Osteoblast (primary cell): ENCODE results near the gene HDAC8. TPM values are rescaled to one million over a fixed set of nuclear protein-coding genes. Genes with fewer than 3 reads are reported as not detected.

Experiments
- DNase-seq: peaks from one replicate; pipeline ENCODE4 v3.0.0; 2011; ENCODE audit warnings: low spot score, mixed read lengths; ENCODE audit not compliant: insufficient read length; ENCODE audit errors: missing footprints
- H2AFZ ChIP-seq: 2 replicates; pipeline ENCODE4 v1.6.0; 2011; ENCODE audit warnings: mild to moderate bottlenecking, low read length
- H3K27ac ChIP-seq: 2 replicates; pipeline ENCODE4 v1.5.1; 2011; ENCODE audit warnings: mild to moderate bottlenecking, low read depth, low read length, moderate library complexity
- H3K27me3 ChIP-seq: 2 replicates; pipeline ENCODE4 v1.6.0; 2012; ENCODE audit warnings: mild to moderate bottlenecking, control low read depth, inconsistent platforms, low read length, moderate library complexity; ENCODE audit not compliant: insufficient read depth
- H3K36me3 ChIP-seq: 2 replicates; pipeline ENCODE4 v1.5.1; 2011; ENCODE audit warnings: mild to moderate bottlenecking, low read length, control low read depth, moderate library complexity; ENCODE audit not compliant: insufficient read depth
- H3K4me1 ChIP-seq: 2 replicates; pipeline ENCODE4 v1.5.1; 2011; ENCODE audit warnings: mild to moderate bottlenecking, low read length, control low read depth, moderate library complexity; ENCODE audit not compliant: insufficient read depth
- H3K4me2 ChIP-seq: 2 replicates; pipeline ENCODE4 v1.6.0; 2011; ENCODE audit warnings: mild to moderate bottlenecking, low read length; ENCODE audit not compliant: insufficient read depth
- H3K4me3 ChIP-seq: fragments of 200-600 bp; sonication (generic); 3 replicates; pipeline ENCODE4 v1.5.1; 2012; ENCODE audit warnings: mild to moderate bottlenecking, low read length, inconsistent platforms; ENCODE audit not compliant: insufficient read depth
- H3K79me2 ChIP-seq: 2 replicates; pipeline ENCODE4 v1.6.0; 2012; ENCODE audit warnings: mild to moderate bottlenecking, low read length, control low read depth, inconsistent platforms; ENCODE audit not compliant: insufficient read depth
- H3K9me3 ChIP-seq: 2 replicates; pipeline ENCODE4 v1.5.1; 2011; ENCODE audit warnings: low read depth, low read length, control low read depth
- H4K20me1 ChIP-seq: 2 replicates; pipeline ENCODE4 v1.6.0; 2012; ENCODE audit warnings: mild to moderate bottlenecking, low read length, control low read depth; ENCODE audit not compliant: insufficient read depth
- total RNA-seq: library from RNA; depleted of rRNA; stranded (reverse); fragments of >200 nt; gene quantifications from 2 replicates; pipeline ENCODE4 v1.2.3, GENCODE V29; 2012
- TF ChIP-seq, protein P1 (sequence below): IDR thresholded peaks from 2 replicates; pipeline ENCODE4 v1.5.1; 2011; ENCODE audit warnings: mild to moderate bottlenecking, low read depth, low read length, moderate library complexity; ENCODE audit errors: extremely low read depth

HDAC8 gene
- total RNA-seq, 1 donor = 24.6 TPM

DNA sequence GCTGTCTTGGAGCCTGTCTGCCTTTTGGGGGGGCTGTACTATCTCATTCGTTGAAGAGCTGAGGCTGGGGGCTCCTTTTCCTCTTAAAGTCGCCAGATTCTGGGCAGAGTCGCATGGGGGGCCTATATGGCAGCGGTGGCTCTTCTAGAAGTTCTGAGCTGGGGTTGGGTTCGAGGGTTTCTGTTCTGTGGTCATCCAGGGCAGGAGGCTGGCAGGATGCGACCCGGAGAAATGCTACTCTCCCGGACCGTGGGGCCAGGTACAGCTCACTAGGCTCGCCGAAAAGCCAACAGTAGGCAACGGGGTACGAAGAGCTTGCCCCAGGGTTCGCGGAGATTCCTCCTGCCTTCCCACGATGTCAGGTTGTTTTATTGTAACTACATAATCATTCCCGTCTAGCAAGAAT, 265.0 kb downstream of the HDAC8 start:
- peak; percentile 75 for DNase-seq
- no peaks in the 10 kb centered on the region for H3K79me2 ChIP-seq
- no peak overlapping the region for H3K27ac ChIP-seq
- no peak overlapping the region for H2AFZ ChIP-seq
- H3K4me3 ChIP-seq = no peak overlapping the region
- no peaks in the 10 kb centered on the region for H3K36me3 ChIP-seq
- H4K20me1 ChIP-seq = peaks cover 2% of the 10 kb centered on the region
- H3K9me3 ChIP-seq = no peaks in the 10 kb centered on the region
- TF ChIP-seq, protein P1, sequence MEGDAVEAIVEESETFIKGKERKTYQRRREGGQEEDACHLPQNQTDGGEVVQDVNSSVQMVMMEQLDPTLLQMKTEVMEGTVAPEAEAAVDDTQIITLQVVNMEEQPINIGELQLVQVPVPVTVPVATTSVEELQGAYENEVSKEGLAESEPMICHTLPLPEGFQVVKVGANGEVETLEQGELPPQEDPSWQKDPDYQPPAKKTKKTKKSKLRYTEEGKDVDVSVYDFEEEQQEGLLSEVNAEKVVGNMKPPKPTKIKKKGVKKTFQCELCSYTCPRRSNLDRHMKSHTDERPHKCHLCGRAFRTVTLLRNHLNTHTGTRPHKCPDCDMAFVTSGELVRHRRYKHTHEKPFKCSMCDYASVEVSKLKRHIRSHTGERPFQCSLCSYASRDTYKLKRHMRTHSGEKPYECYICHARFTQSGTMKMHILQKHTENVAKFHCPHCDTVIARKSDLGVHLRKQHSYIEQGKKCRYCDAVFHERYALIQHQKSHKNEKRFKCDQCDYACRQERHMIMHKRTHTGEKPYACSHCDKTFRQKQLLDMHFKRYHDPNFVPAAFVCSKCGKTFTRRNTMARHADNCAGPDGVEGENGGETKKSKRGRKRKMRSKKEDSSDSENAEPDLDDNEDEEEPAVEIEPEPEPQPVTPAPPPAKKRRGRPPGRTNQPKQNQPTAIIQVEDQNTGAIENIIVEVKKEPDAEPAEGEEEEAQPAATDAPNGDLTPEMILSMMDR = no peak
- H3K4me1 ChIP-seq = peaks cover 9% of the 10 kb centered on the region
- H3K4me2 ChIP-seq = peak overlapping the region; percentile 59
- peaks cover 88% of the 10 kb centered on the region for H3K27me3 ChIP-seq

DNA sequence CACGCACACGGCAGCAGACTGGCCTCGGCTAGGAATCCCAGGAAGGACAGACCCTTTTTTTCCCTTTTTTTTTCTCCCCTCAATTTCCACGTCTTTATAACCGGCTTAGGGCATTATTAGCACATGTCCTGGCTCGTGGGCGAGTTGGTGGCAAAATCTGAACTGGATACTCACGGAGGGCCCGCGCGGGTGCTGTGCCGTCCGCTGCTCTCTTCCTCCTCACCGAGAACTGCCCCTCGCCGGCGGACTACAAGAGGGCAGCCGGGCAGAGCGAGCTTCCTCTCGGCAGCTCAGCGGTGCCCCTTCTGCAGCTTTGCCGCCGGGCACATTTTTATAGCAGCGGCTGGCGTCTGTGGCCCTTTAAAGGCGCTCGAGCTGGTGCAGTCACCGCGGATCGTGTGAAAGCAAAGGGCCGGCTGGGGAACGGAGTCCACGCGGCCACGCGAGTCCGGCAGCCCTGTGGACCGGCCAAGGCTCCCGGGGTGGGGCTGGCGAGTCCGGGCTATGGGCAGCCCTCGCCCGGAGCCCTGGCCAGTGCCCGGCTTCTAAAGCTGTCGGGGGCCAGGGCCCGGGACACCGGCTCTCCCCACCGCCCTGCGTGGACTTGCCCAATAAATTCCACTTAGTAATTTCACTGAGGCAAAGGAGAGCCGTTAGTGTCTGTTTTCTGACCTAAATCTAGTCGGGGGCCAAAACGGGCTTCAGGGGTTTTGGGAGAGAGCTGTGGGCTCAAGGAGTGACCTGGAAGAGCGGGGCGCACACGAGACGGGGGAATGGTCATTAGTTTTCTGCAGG, 265.6 kb downstream of the HDAC8 start:
- no peak overlapping the region for H3K27ac ChIP-seq
- peak overlapping the region; percentile 59 for H3K4me2 ChIP-seq
- H2AFZ ChIP-seq = peak overlapping the region; percentile 72
- H3K9me3 ChIP-seq = no peaks in the 10 kb centered on the region
- TF ChIP-seq, protein P1 = no peak
- peak; percentile 96 for DNase-seq
- H4K20me1 ChIP-seq = peaks cover 2% of the 10 kb centered on the region
- peaks cover 88% of the 10 kb centered on the region for H3K27me3 ChIP-seq
- H3K79me2 ChIP-seq = no peaks in the 10 kb centered on the region
- peaks cover 9% of the 10 kb centered on the region for H3K4me1 ChIP-seq
- H3K4me3 ChIP-seq = peak overlapping the region; percentile 68
- no peaks in the 10 kb centered on the region for H3K36me3 ChIP-seq

DNA sequence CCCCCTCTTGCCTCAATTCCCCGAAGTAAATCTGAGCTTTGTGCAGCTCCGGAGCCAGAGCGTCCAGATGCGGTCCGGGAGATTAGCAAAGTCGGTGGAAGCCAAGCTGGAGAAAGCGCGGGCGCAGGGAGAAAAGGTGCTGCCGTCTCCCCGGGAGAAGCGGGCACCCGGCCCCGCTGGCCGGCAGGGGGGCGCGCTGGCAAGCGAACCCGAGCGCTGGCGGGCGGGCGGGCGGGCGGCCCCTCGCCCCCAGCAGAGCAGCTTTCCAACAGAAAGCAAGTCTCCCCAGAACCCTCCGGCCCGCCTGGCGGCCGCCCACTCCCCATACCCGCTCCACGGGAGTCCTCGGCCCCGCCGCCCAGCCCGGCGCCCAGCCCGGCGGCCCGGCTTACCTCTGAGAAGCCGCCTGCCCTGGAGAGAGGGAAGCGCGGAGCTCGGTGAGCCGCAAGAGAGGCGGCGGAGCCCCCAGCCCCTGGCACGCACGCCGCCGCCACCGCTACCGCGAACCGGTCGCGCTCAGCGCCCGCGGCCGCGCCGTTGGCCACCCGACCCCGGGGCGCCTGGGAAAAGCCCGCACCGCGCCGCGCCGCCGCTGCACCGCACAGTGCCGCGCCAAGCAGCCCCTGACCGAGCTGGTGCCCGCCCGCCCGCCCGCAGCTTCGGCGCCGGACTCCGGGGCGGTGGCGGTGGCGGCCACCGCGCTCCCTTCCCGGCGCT, 266.4 kb downstream of the HDAC8 start:
- H3K79me2 ChIP-seq = no peaks in the 10 kb centered on the region
- H4K20me1 ChIP-seq = peaks cover 2% of the 10 kb centered on the region
- H3K4me3 ChIP-seq = peak overlapping the region; percentile 68
- H2AFZ ChIP-seq = peak overlapping the region; percentile 72
- DNase-seq = peak; percentile 78
- H3K4me1 ChIP-seq = peaks cover 9% of the 10 kb centered on the region
- peaks cover 91% of the 10 kb centered on the region for H3K27me3 ChIP-seq
- H3K36me3 ChIP-seq = no peaks in the 10 kb centered on the region
- no peaks in the 10 kb centered on the region for H3K9me3 ChIP-seq
- no peak overlapping the region for H3K27ac ChIP-seq
- TF ChIP-seq, protein P1 = no peak
- H3K4me2 ChIP-seq = peak overlapping the region; percentile 59
